GM12878 (cell line): Measurements from ENCODE around the gene ARHGAP19. TPM values are rescaled to one million over a fixed set of nuclear protein-coding genes. Genes with fewer than 3 reads are reported as not detected.

Experiments
- ASH2L ChIP-seq: fragments of 300-600, 200-600 bp; sonication (generic); IDR thresholded peaks from 2 replicates; pipeline ENCODE4 v1.6.1; 2017; ENCODE audit warnings: low read depth, mild to moderate bottlenecking, borderline replicate concordance
- CBFB ChIP-seq: IDR thresholded peaks from 2 replicates; pipeline ENCODE4 v1.6.1; 2016; ENCODE audit warnings: antibody characterized with exemption, low read depth
- CREM ChIP-seq: IDR thresholded peaks from 2 replicates; pipeline ENCODE4 v1.6.1; 2014; ENCODE audit warnings: antibody characterized with exemption, low read depth
- EED ChIP-seq: sonication (generic); IDR thresholded peaks from 2 replicates; pipeline ENCODE4 v1.6.1; 2016; ENCODE audit warnings: antibody characterized with exemption, low read depth
- ETV6 ChIP-seq, 2 experiments: fragments of 450-650 bp in 1 of 2; IDR thresholded peaks in 1 of 2; conservative IDR thresholded peaks in 1 of 2; 2 replicates each; pipeline ENCODE4 v1.6.1; 2014; ENCODE audit warnings: antibody characterized with exemption in 1 of 2, borderline replicate concordance in 1 of 2, low read depth in 1 of 2, mild to moderate bottlenecking in 1 of 2, moderate library complexity in 1 of 2
- FOXK2 ChIP-seq: fragments of 450-650 bp; IDR thresholded peaks from 2 replicates; pipeline ENCODE4 v1.6.1; 2017; ENCODE audit warnings: mild to moderate bottlenecking, moderate library complexity
- HSF1 ChIP-seq: fragments of 150-350 bp; IDR thresholded peaks from 2 replicates; pipeline ENCODE4 v1.6.1; 2014; ENCODE audit warnings: mild to moderate bottlenecking, low read depth, low read length
- IKZF2 ChIP-seq, 2 experiments: fragments of 450-650 bp; IDR thresholded peaks; 2 replicates each; pipeline ENCODE4 v1.6.1; 2017; ENCODE audit warnings: mild to moderate bottlenecking in 2 of 2, moderate library complexity in 2 of 2
- LARP7 ChIP-seq: fragments of 450-650 bp; IDR thresholded peaks from 2 replicates; pipeline ENCODE4 v1.6.1; 2017; ENCODE audit warnings: mild to moderate bottlenecking
- PAX5 ChIP-seq: IDR thresholded peaks from 2 replicates; pipeline ENCODE4 v1.6.1; 2011; ENCODE audit warnings: low read depth, low read length, borderline replicate concordance
- PBX3 ChIP-seq: IDR thresholded peaks from 2 replicates; pipeline ENCODE4 v1.6.1; 2011; ENCODE audit warnings: mild to moderate bottlenecking, low read depth, low read length, moderate library complexity; ENCODE audit not compliant: insufficient replicate concordance
- RELA ChIP-seq: fragments of 450-650 bp; IDR thresholded peaks from 2 replicates; pipeline ENCODE4 v1.8.0; 2014; ENCODE audit warnings: borderline replicate concordance; ENCODE audit not compliant: partially characterized antibody
- SMAD5 ChIP-seq: IDR thresholded peaks from 2 replicates; pipeline ENCODE4 v1.6.1; 2016; ENCODE audit warnings: antibody characterized with exemption, low read depth
- YY1 ChIP-seq: IDR thresholded peaks from 2 replicates; pipeline ENCODE4 v1.6.1; 2011; ENCODE audit warnings: low read depth, mild to moderate bottlenecking, low read length
- ZBTB4 ChIP-seq: fragments of 450-650 bp; formaldehyde crosslinking; IDR thresholded peaks from 2 replicates; pipeline ENCODE4 v1.4.0; 2022; ENCODE audit warnings: mild to moderate bottlenecking, moderate library complexity
- ZBTB40 ChIP-seq: fragments of 450-650 bp; IDR thresholded peaks from 2 replicates; pipeline ENCODE4 v1.6.1; 2016; ENCODE audit warnings: mild to moderate bottlenecking, moderate library complexity, borderline replicate concordance
- polyA plus RNA-seq, 11 experiments: library from polyadenylated mRNA; depleted of rRNA in 4 of 11; unstranded in 6 of 11; stranded (reverse) in 5 of 11; fragments of >200 nt; fragmentation: Nextera tagmentation in 4 of 11; fragmentation: Illumina TruSeq in 1 of 11; extraction: Ambion mirVana in 4 of 11; extraction: Trizol in 1 of 11; gene quantifications; 1 replicate in 1 of 11; 2 replicates in 10 of 11; pipeline versions ENCODE4 v1.2.1 to v1.2.3, GENCODE V29; 2011 to 2016; ENCODE audit warnings: inconsistent platforms in 2 of 11, missing spikeins in 2 of 11, low read depth in 1 of 11
- total RNA-seq, 4 experiments: library from RNA; depleted of rRNA in 3 of 4; stranded (reverse); fragments of >200 nt in 3 of 4; fragmentation: Illumina TruSeq in 1 of 4; extraction: Trizol in 1 of 4; gene quantifications; 2 replicates each; pipeline versions ENCODE4 v1.2.1 to v1.2.3, GENCODE V29; 2013 to 2021

Gene ARHGAP19
- total and polyA plus RNA-seq, 10 of the 15 experiments (the other 5 are each of a cell fraction or from before 2014, with no cell fraction given) = 13.3 to 40.7 (median 22.6) TPM

- no peak for TF ChIP-seq ZBTB40
- 0 out of 2 replicates have a peak, but pooled peaks have one; percentile 21 for TF ChIP-seq EED
- TF ChIP-seq SMAD5 = no peak
- no peak for TF ChIP-seq HSF1
- TF ChIP-seq ASH2L = 0 out of 2 replicates have a peak, but pooled peaks have one; percentile 54
- no peak for TF ChIP-seq YY1
- no peak for TF ChIP-seq RELA
- peak; percentile 56; the same call in 1 of the 2 replicates for TF ChIP-seq FOXK2
- no peak for TF ChIP-seq CBFB
- peak in 1 of 2 experiments; percentile 20; a peak in 2 of 4 replicates for TF ChIP-seq IKZF2 (IDR thresholded peaks at IDR 0.05)
- no peak for TF ChIP-seq ETV6 (conservative IDR thresholded peaks at IDR 0.05 in 1 of 2, IDR thresholded peaks at IDR 0.05 in 1 of 2; ENCODE audit: borderline replicate concordance in 1 of 2, low read depth in 1 of 2)
- no peak for TF ChIP-seq CREM
- TF ChIP-seq LARP7 = no peak; the same call in 1 of the 2 replicates
- no peak for TF ChIP-seq PAX5
- no peak for TF ChIP-seq PBX3
- TF ChIP-seq ZBTB4 = no peak
Measured at GRCh38 chr10:97333601-97334369, 41.3 kb upstream of the ARHGAP19 start (continued).
